HepG2 (cell line): ENCODE data around the gene POLR2H. TPM values are rescaled to one million over a fixed set of nuclear protein-coding genes. Genes with fewer than 3 reads are reported as not detected.
A peak's percentile ranks its signal among the peaks of the same experiment; 100 is the strongest.

Experiments used
- ATF7 ChIP-seq, 2 experiments: fragments of 450-650 bp in 1 of 2; sonication (generic) in 1 of 2; formaldehyde crosslinking in 1 of 2; IDR thresholded peaks; 2 replicates each; pipeline versions ENCODE4 v1.4.0 to v1.6.1; 2016 to 2020; ENCODE audit warnings: antibody characterized with exemption in 1 of 2, mild to moderate bottlenecking in 1 of 2, missing genetic modification reagents in 1 of 2
- GPN1 ChIP-seq: sonication (generic); formaldehyde crosslinking; IDR thresholded peaks from 2 replicates; pipeline ENCODE4 v1.5.1; 2020; ENCODE audit warnings: missing genetic modification reagents, borderline replicate concordance
- HHEX ChIP-seq: IDR thresholded peaks from 2 replicates; pipeline ENCODE4 v1.6.1; 2016; ENCODE audit warnings: control low read depth
- HNF4G ChIP-seq, 2 experiments: sonication (generic) in 1 of 2; formaldehyde crosslinking in 1 of 2; IDR thresholded peaks; 2 replicates each; pipeline versions ENCODE4 v1.4.0 to v1.6.1; 2011 to 2020; ENCODE audit warnings: borderline replicate concordance in 2 of 2, low read depth in 2 of 2, mild to moderate bottlenecking in 2 of 2, low read length in 1 of 2, missing genetic modification reagents in 1 of 2, moderate library complexity in 1 of 2
- MIER3 ChIP-seq: IDR thresholded peaks from 2 replicates; pipeline ENCODE4 v1.6.1; 2016; ENCODE audit warnings: missing compliant biosample characterization, borderline replicate concordance
- RBM22 ChIP-seq: fragments of 200-400 bp; formaldehyde crosslinking; optimal IDR thresholded peaks from 2 replicates; pipeline ENCODE3; 2017; ENCODE audit warnings: mild to moderate bottlenecking, low read length, moderate library complexity
- RORA ChIP-seq: sonication (generic); formaldehyde crosslinking; IDR thresholded peaks from 2 replicates; pipeline ENCODE4 v1.5.0; 2020; ENCODE audit warnings: mild to moderate bottlenecking, missing genetic modification reagents, moderate library complexity
- RXRB ChIP-seq: IDR thresholded peaks from 2 replicates; pipeline ENCODE4 v1.6.1; 2016; ENCODE audit warnings: borderline replicate concordance, missing genetic modification reagents, missing compliant biosample characterization
- SALL1 ChIP-seq: sonication (generic); formaldehyde crosslinking; IDR thresholded peaks from 2 replicates; pipeline ENCODE4 v1.8.0; 2022; ENCODE audit warnings: mild to moderate bottlenecking, missing genetic modification reagents
- ZBTB38 ChIP-seq: sonication (generic); formaldehyde crosslinking; IDR thresholded peaks from 2 replicates; pipeline ENCODE4 v1.5.1; 2020; ENCODE audit warnings: mild to moderate bottlenecking, missing genetic modification reagents
- ZNF260 ChIP-seq: sonication (generic); formaldehyde crosslinking; IDR thresholded peaks from 2 replicates; pipeline ENCODE4 v1.4.0; 2020; ENCODE audit warnings: missing genetic modification reagents, low read depth, mild to moderate bottlenecking, borderline replicate concordance
- ZNF557 ChIP-seq: sonication (generic); formaldehyde crosslinking; IDR thresholded peaks from 2 replicates; pipeline ENCODE4 v1.4.0; 2020; ENCODE audit warnings: missing genetic modification reagents
- ZNF615 ChIP-seq: sonication (generic); formaldehyde crosslinking; IDR thresholded peaks from 2 replicates; pipeline ENCODE4 v1.5.0; 2020; ENCODE audit warnings: mild to moderate bottlenecking, missing genetic modification reagents, borderline replicate concordance
- ZNF7 ChIP-seq: IDR thresholded peaks from 2 replicates; pipeline ENCODE4 v1.6.1; 2016; ENCODE audit warnings: missing biosample characterization, missing genetic modification reagents
- ZNF766 ChIP-seq: sonication (generic); formaldehyde crosslinking; IDR thresholded peaks from 2 replicates; pipeline ENCODE4 v1.5.0; 2020; ENCODE audit warnings: missing genetic modification reagents, borderline replicate concordance
- ZNF878 ChIP-seq: sonication (generic); formaldehyde crosslinking; IDR thresholded peaks from 2 replicates; pipeline ENCODE4 v1.8.1; 2023; ENCODE audit warnings: mild to moderate bottlenecking, missing genetic modification reagents, moderate library complexity
- ZSCAN21 ChIP-seq: sonication (generic); formaldehyde crosslinking; IDR thresholded peaks from 2 replicates; pipeline ENCODE4 v1.8.0; 2022; ENCODE audit warnings: mild to moderate bottlenecking, missing genetic modification reagents, moderate library complexity, borderline replicate concordance
- ZSCAN22 ChIP-seq: sonication (generic); formaldehyde crosslinking; IDR thresholded peaks from 2 replicates; pipeline ENCODE4 v1.4.0; 2020; ENCODE audit warnings: mild to moderate bottlenecking, missing genetic modification reagents
- ZSCAN30 ChIP-seq: sonication (generic); formaldehyde crosslinking; IDR thresholded peaks from 2 replicates; pipeline ENCODE4 v1.5.0; 2020; ENCODE audit warnings: mild to moderate bottlenecking, missing genetic modification reagents
- polyA plus RNA-seq, 8 experiments: library from polyadenylated mRNA; depleted of rRNA in 3 of 8; stranded (reverse) in 7 of 8; unstranded in 1 of 8; fragments of >200 nt; fragmentation: Illumina TruSeq in 4 of 8; extraction: Trizol in 4 of 8; gene quantifications; 2 replicates each; pipeline versions ENCODE4 v1.2.1 to v1.2.3, GENCODE V29; 2011 to 2016; ENCODE audit warnings: low read depth in 4 of 8, missing spikeins in 1 of 8, mixed read lengths in 1 of 8; ENCODE audit not compliant: insufficient read depth in 1 of 8
- total RNA-seq, 5 experiments: library from RNA; depleted of rRNA; stranded (reverse); fragments of >200 nt; fragmentation: Illumina TruSeq; extraction: Trizol; gene quantifications; 2 replicates each; pipeline ENCODE4 v1.2.3, GENCODE V29; 2016; ENCODE audit warnings: low read depth in 1 of 5
- TF ChIP-seq, protein P1 (sequence below): sonication (generic); formaldehyde crosslinking; IDR thresholded peaks from 2 replicates; pipeline ENCODE4 v1.4.0; 2020; ENCODE audit warnings: missing genetic modification reagents
- TF ChIP-seq, protein P2 (sequence below): IDR thresholded peaks from 2 replicates; pipeline ENCODE4 v1.6.1; 2016
- TF ChIP-seq, protein P3 (sequence below): sonication (generic); formaldehyde crosslinking; IDR thresholded peaks from 2 replicates; pipeline ENCODE4 v1.4.0; 2020; ENCODE audit warnings: low read depth, missing genetic modification reagents
- TF ChIP-seq, protein P4 (sequence below): IDR thresholded peaks from 2 replicates; pipeline ENCODE4 v1.6.1; 2016; ENCODE audit warnings: low read depth, control low read depth

Gene POLR2H
- total and polyA plus RNA-seq, 2 of the 13 experiments (the other 11 are each of a cell fraction or from before 2014, with no cell fraction given) = 118 to 194 TPM

DNA sequence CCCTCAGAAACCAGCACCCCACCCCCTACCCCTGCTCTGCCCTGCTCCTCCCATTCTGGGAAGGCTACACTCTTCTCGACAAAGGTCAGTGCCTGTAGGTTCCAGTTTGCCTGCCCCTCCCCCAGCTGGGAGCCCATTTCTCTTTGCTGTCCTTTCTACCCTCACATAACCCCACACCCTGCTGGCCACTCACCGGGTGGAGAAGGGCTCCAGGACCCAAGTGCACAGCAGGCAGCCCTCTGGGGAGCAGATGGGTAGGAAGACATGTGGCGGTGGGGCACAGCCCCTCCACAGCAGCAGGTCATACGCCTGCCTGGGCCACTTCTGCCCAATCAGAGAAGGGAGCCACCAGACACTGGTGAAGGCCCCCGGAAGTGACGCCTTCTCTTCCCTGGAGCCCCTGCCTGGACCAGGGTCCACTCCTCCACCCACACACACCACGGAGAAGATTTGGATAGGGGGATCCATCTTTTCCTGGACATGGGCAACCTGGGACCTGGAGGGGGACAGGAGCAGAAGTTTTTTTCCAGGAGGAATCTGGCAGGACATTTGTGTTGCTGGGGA is 16.5 kb downstream of the POLR2H start, which contains the start of gene THPO (continued):
- TF ChIP-seq ZNF878 (CRISPR knock-in tag) (0 out of 2 replicates have a peak, but pooled peaks have one; percentile 41), RBM22 (no peak), RORA (CRISPR knock-in tag) (no peak), ZSCAN30 (CRISPR knock-in tag) (no peak), ZNF615 (CRISPR knock-in tag) (no peak), HHEX (no peak), GPN1 (CRISPR knock-in tag) (no peak), ZNF766 (CRISPR knock-in tag) (peak; percentile 46; the same call in 1 of the 2 replicates), RXRB (peak; percentile 51), SALL1 (CRISPR knock-in tag) (peak; percentile 85), ZNF7 (CRISPR knock-in tag) (peak; percentile 39; the same call in 1 of the 2 replicates), ATF7 (IDR thresholded peaks at IDR 0.05) (no peak), ATF7 (CRISPR knock-in tag; IDR thresholded peaks at IDR 0.05) (no peak), HNF4G (IDR thresholded peaks at IDR 0.05; ENCODE audit: borderline replicate concordance, low read depth, low read length) (no peak), HNF4G (CRISPR knock-in tag; IDR thresholded peaks at IDR 0.05; ENCODE audit: borderline replicate concordance, low read depth) (peak; percentile 42; the same call in 1 of the 2 replicates), ZSCAN21 (CRISPR knock-in tag) (peak; percentile 65; the same call in 1 of the 2 replicates), ZNF260 (no peak), MIER3 (CRISPR knock-in tag) (no peak), ZNF557 (CRISPR knock-in tag) (no peak), ZBTB38 (CRISPR knock-in tag) (no peak), ZSCAN22 (CRISPR knock-in tag) (no peak)
- TF ChIP-seq, protein P1, sequence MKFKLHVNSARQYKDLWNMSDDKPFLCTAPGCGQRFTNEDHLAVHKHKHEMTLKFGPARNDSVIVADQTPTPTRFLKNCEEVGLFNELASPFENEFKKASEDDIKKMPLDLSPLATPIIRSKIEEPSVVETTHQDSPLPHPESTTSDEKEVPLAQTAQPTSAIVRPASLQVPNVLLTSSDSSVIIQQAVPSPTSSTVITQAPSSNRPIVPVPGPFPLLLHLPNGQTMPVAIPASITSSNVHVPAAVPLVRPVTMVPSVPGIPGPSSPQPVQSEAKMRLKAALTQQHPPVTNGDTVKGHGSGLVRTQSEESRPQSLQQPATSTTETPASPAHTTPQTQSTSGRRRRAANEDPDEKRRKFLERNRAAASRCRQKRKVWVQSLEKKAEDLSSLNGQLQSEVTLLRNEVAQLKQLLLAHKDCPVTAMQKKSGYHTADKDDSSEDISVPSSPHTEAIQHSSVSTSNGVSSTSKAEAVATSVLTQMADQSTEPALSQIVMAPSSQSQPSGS (CRISPR knock-in tag) = 0 out of 2 replicates have a peak, but pooled peaks have one; percentile 16
- TF ChIP-seq, protein P2, sequence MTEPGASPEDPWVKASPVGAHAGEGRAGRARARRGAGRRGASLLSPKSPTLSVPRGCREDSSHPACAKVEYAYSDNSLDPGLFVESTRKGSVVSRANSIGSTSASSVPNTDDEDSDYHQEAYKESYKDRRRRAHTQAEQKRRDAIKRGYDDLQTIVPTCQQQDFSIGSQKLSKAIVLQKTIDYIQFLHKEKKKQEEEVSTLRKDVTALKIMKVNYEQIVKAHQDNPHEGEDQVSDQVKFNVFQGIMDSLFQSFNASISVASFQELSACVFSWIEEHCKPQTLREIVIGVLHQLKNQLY = no peak
- TF ChIP-seq, protein P3, sequence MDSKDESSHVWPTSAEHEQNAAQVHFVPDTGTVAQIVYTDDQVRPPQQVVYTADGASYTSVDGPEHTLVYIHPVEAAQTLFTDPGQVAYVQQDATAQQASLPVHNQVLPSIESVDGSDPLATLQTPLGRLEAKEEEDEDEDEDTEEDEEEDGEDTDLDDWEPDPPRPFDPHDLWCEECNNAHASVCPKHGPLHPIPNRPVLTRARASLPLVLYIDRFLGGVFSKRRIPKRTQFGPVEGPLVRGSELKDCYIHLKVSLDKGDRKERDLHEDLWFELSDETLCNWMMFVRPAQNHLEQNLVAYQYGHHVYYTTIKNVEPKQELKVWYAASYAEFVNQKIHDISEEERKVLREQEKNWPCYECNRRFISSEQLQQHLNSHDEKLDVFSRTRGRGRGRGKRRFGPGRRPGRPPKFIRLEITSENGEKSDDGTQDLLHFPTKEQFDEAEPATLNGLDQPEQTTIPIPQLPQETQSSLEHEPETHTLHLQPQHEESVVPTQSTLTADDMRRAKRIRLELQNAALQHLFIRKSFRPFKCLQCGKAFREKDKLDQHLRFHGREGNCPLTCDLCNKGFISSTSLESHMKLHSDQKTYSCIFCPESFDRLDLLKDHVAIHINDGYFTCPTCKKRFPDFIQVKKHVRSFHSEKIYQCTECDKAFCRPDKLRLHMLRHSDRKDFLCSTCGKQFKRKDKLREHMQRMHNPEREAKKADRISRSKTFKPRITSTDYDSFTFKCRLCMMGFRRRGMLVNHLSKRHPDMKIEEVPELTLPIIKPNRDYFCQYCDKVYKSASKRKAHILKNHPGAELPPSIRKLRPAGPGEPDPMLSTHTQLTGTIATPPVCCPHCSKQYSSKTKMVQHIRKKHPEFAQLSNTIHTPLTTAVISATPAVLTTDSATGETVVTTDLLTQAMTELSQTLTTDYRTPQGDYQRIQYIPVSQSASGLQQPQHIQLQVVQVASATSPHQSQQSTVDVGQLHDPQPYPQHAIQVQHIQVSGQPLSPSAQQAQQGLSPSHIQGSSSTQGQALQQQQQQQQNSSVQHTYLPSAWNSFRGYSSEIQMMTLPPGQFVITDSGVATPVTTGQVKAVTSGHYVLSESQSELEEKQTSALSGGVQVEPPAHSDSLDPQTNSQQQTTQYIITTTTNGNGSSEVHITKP = 0 out of 2 replicates have a peak, but pooled peaks have one; percentile 31
- TF ChIP-seq, protein P4, sequence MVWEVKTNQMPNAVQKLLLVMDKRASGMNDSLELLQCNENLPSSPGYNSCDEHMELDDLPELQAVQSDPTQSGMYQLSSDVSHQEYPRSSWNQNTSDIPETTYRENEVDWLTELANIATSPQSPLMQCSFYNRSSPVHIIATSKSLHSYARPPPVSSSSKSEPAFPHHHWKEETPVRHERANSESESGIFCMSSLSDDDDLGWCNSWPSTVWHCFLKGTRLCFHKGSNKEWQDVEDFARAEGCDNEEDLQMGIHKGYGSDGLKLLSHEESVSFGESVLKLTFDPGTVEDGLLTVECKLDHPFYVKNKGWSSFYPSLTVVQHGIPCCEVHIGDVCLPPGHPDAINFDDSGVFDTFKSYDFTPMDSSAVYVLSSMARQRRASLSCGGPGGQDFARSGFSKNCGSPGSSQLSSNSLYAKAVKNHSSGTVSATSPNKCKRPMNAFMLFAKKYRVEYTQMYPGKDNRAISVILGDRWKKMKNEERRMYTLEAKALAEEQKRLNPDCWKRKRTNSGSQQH = peak; percentile 77
